H9 (cell line): ENCODE data around the gene ZGRF1. TPM values are rescaled to one million over a fixed set of nuclear protein-coding genes. Genes with fewer than 3 reads are reported as not detected.

ENCODE experiments used
- DNase-seq: peaks from one replicate; pipeline ENCODE4 v3.0.0-alpha.2; 2017
- H2AFZ ChIP-seq: one replicate; pipeline ENCODE4 v1.6.1; 2013; ENCODE audit warnings: mild to moderate bottlenecking, low read length, control low read depth, moderate library complexity
- H2AK5ac ChIP-seq: 2 replicates; pipeline ENCODE4 v1.6.1; 2013; ENCODE audit warnings: low read length, control low read depth, mixed read lengths; ENCODE audit not compliant: insufficient read length
- H2BK120ac ChIP-seq: one replicate; pipeline ENCODE4 v1.6.1; 2013; ENCODE audit warnings: low read depth, mild to moderate bottlenecking, low read length, control low read depth, inconsistent platforms; ENCODE audit not compliant: poor library complexity, severe bottlenecking
- H2BK12ac ChIP-seq: 2 replicates; pipeline ENCODE4 v1.6.1; 2013; ENCODE audit warnings: low read length, control low read depth, mixed read lengths, low read depth; ENCODE audit not compliant: insufficient read length
- H2BK15ac ChIP-seq: 2 replicates; pipeline ENCODE4 v1.6.1; 2013; ENCODE audit warnings: low read depth, low read length, control low read depth
- H2BK20ac ChIP-seq: one replicate; pipeline ENCODE4 v1.6.1; 2013; ENCODE audit warnings: low read depth, mild to moderate bottlenecking, low read length, control low read depth, inconsistent platforms; ENCODE audit not compliant: poor library complexity, severe bottlenecking
- H2BK5ac ChIP-seq: 2 replicates; pipeline ENCODE4 v1.6.1; 2013; ENCODE audit warnings: low read length, control low read depth, mixed read lengths; ENCODE audit not compliant: insufficient read length
- H3K14ac ChIP-seq: 2 replicates; pipeline ENCODE4 v1.6.1; 2013; ENCODE audit warnings: low read length, control low read depth; ENCODE audit not compliant: insufficient read depth
- H3K18ac ChIP-seq: 2 replicates; pipeline ENCODE4 v1.6.1; 2013; ENCODE audit warnings: low read depth, mild to moderate bottlenecking, mixed read lengths, low read length, control low read depth; ENCODE audit not compliant: insufficient read length
- H3K23ac ChIP-seq: 2 replicates; pipeline ENCODE4 v1.6.1; 2013; ENCODE audit warnings: low read length, control low read depth, mixed read lengths, low read depth; ENCODE audit not compliant: insufficient read length
- H3K23me2 ChIP-seq: 2 replicates; pipeline ENCODE4 v1.6.1; 2013; ENCODE audit warnings: low read depth, mild to moderate bottlenecking, mixed read lengths, low read length, control low read depth; ENCODE audit not compliant: insufficient read length, poor library complexity, severe bottlenecking
- H3K27ac ChIP-seq: 2 replicates; pipeline ENCODE4 v1.5.1; 2013; ENCODE audit warnings: low read length, control low read depth, mixed read lengths, low read depth; ENCODE audit not compliant: insufficient read length
- H3K27me3 ChIP-seq: 2 replicates; pipeline ENCODE4 v1.6.1; 2013; ENCODE audit warnings: low read length, control low read depth, inconsistent platforms; ENCODE audit not compliant: insufficient read depth
- H3K4ac ChIP-seq: 2 replicates; pipeline ENCODE4 v1.6.1; 2013; ENCODE audit warnings: low read depth, mild to moderate bottlenecking, control low read depth, inconsistent platforms, low read length, moderate library complexity
- H3K4me1 ChIP-seq: 2 replicates; pipeline ENCODE4 v1.6.1; 2013; ENCODE audit warnings: low read length, control low read depth, inconsistent platforms; ENCODE audit not compliant: insufficient read depth
- H3K4me2 ChIP-seq: 2 replicates; pipeline ENCODE4 v1.6.1; 2013; ENCODE audit warnings: low read length, control low read depth, mixed read lengths; ENCODE audit not compliant: insufficient read length, insufficient read depth
- H3K56ac ChIP-seq: 2 replicates; pipeline ENCODE4 v1.6.1; 2013; ENCODE audit warnings: low read depth, mild to moderate bottlenecking, mixed read lengths, low read length, control low read depth; ENCODE audit not compliant: insufficient read length
- H3K79me1 ChIP-seq: 2 replicates; pipeline ENCODE4 v1.6.1; 2013; ENCODE audit warnings: low read depth, mild to moderate bottlenecking, moderate library complexity, low read length, control low read depth, inconsistent platforms; ENCODE audit not compliant: insufficient read depth, poor library complexity, severe bottlenecking
- H3K79me2 ChIP-seq: 2 replicates; pipeline ENCODE4 v1.6.1; 2013; ENCODE audit warnings: low read length, control low read depth, inconsistent platforms; ENCODE audit not compliant: insufficient read depth
- H3K9ac ChIP-seq: 2 replicates; pipeline ENCODE4 v1.6.1; 2013; ENCODE audit warnings: low read length, control low read depth, mixed read lengths; ENCODE audit not compliant: insufficient read length; ENCODE audit errors: extremely low read depth
- H3K9me3 ChIP-seq: one replicate; pipeline ENCODE4 v1.6.1; 2013; ENCODE audit warnings: low read depth, low read length, inconsistent platforms; ENCODE audit not compliant: control insufficient read depth
- H3T11ph ChIP-seq: one replicate; pipeline ENCODE4 v1.6.1; 2013; ENCODE audit warnings: mild to moderate bottlenecking, low read length, control low read depth, inconsistent platforms
- H4K20me1 ChIP-seq: one replicate; pipeline ENCODE4 v1.6.1; 2013; ENCODE audit not compliant: control insufficient read depth, insufficient read length, insufficient read depth
- H4K5ac ChIP-seq: 2 replicates; pipeline ENCODE4 v1.6.1; 2013; ENCODE audit warnings: low read depth, mild to moderate bottlenecking, mixed read lengths, low read length, control low read depth; ENCODE audit not compliant: insufficient read length
- H4K8ac ChIP-seq: replicated peaks from 2 replicates; pipeline ENCODE4 v1.6.1; 2013; ENCODE audit warnings: low read length, control low read depth, mixed read lengths, low read depth; ENCODE audit not compliant: insufficient read length
- H4K91ac ChIP-seq: 2 replicates; pipeline ENCODE4 v1.6.1; 2013; ENCODE audit warnings: low read depth, mild to moderate bottlenecking, moderate library complexity, mixed read lengths, low read length, control low read depth; ENCODE audit not compliant: insufficient read length
- H3K27ac Mint-ChIP-seq, 3 experiments: 2 replicates in 2 of 3; 3 replicates in 1 of 3; pipeline ENCODE4 v1.8.0; 2020 to 2021; ENCODE audit warnings: mixed read lengths in 3 of 3, mild to moderate bottlenecking in 1 of 3, moderate library complexity in 1 of 3
- H3K27me3 Mint-ChIP-seq: 2 replicates; pipeline ENCODE4 v1.8.0; 2021; ENCODE audit warnings: low read depth, mild to moderate bottlenecking, moderate library complexity, mixed read lengths
- H3K36me3 Mint-ChIP-seq, 3 experiments: 2 replicates in 2 of 3; 3 replicates in 1 of 3; pipeline ENCODE4 v1.8.0; 2020 to 2021; ENCODE audit warnings: low read depth in 3 of 3, mixed read lengths in 3 of 3; ENCODE audit not compliant: insufficient read depth in 1 of 3
- H3K4me1 Mint-ChIP-seq, 2 experiments: 2 replicates each; pipeline ENCODE4 v1.8.0; 2020; ENCODE audit warnings: mixed read lengths in 2 of 2
- H3K4me3 Mint-ChIP-seq, 2 experiments: 2 replicates in 1 of 2; 3 replicates in 1 of 2; pipeline ENCODE4 v1.8.0; 2020 to 2021; ENCODE audit warnings: mild to moderate bottlenecking in 2 of 2, mixed read lengths in 2 of 2, moderate library complexity in 1 of 2
- H3K9me3 Mint-ChIP-seq, 2 experiments: 2 replicates in 1 of 2; 3 replicates in 1 of 2; pipeline ENCODE4 v1.8.0; 2020; ENCODE audit warnings: mild to moderate bottlenecking in 2 of 2, mixed read lengths in 2 of 2, moderate library complexity in 1 of 2
- WGBS: extraction: QIAGEN DNeasy Blood & Tissue Kit; methylation state at CpG from one replicate; pipeline ENCODE4 v1.1.7; 2013; ENCODE audit warnings: missing lambda C conversion rate, low lambda C conversion rate, mixed read lengths; ENCODE audit not compliant: insufficient read length; ENCODE audit errors: extremely low coverage; 5-methylcytosine and 5-hydroxymethylcytosine counted together
- total RNA-seq: library from RNA; stranded (reverse); gene quantifications from 2 replicates; pipeline ENCODE4 v1.2.1, GENCODE V29; 2021
- TF ChIP-seq, protein P1 (sequence below): fragments of 200-600 bp; sonication (generic); conservative IDR thresholded peaks from 3 replicates; pipeline ENCODE4 v1.8.0; 2021; ENCODE audit warnings: antibody characterized with exemption, mild to moderate bottlenecking

ZGRF1 gene
- total RNA-seq, 1 experiment from 2014 or later, result 38.3 TPM

- Histone ChIP-seq H3K27me3 (peaks cover 66% of the 10 kb centered on the region), H3K23ac (no peak overlapping the region), H2AK5ac (no peak overlapping the region), H4K8ac (no peak overlapping the region), H3K9me3 (no peaks in the 10 kb centered on the region), H3K4ac (no peak overlapping the region), H2BK20ac (no peak overlapping the region), H3K27ac (no peak overlapping the region), H3T11ph (no peak overlapping the region), H2BK120ac (no peak overlapping the region), H4K91ac (no peak overlapping the region), H3K79me1 (no peaks in the 10 kb centered on the region), H3K4me2 (peak overlapping the region; percentile 79), H2BK12ac (no peak overlapping the region), H2BK5ac (no peak overlapping the region), H3K18ac (no peak overlapping the region), H3K79me2 (no peaks in the 10 kb centered on the region), H4K5ac (no peak overlapping the region), H4K20me1 (no peaks in the 10 kb centered on the region), H3K9ac (no peak overlapping the region), H2AFZ (no peak overlapping the region), H3K4me1 (no peaks in the 10 kb centered on the region; the same call in 1 of the 2 replicates), H3K56ac (no peak overlapping the region), H3K23me2 (peaks cover 22% of the 10 kb centered on the region), H2BK15ac (no peak overlapping the region), H3K14ac (no peak overlapping the region)
- Mint-ChIP-seq H3K9me3 (peaks cover 2 to 8% of the 10 kb centered on the region in 2 experiments; a peak in 2 of 5 replicates), H3K36me3 (no peaks in the 10 kb centered on the region; a peak in 1 of 7 replicates), H3K4me3 (peak overlapping the region; percentile 46 to 87), H3K4me1 (peaks cover 53 to 70% of the 10 kb centered on the region in 2 experiments), H3K27me3 (peaks cover 97% of the 10 kb centered on the region), H3K27ac (no peak overlapping the region)
- DNase-seq, result peak; percentile 70
- no CpG with 5 or more reads among the region's 30 CpGs for WGBS
- TF ChIP-seq, protein P1, sequence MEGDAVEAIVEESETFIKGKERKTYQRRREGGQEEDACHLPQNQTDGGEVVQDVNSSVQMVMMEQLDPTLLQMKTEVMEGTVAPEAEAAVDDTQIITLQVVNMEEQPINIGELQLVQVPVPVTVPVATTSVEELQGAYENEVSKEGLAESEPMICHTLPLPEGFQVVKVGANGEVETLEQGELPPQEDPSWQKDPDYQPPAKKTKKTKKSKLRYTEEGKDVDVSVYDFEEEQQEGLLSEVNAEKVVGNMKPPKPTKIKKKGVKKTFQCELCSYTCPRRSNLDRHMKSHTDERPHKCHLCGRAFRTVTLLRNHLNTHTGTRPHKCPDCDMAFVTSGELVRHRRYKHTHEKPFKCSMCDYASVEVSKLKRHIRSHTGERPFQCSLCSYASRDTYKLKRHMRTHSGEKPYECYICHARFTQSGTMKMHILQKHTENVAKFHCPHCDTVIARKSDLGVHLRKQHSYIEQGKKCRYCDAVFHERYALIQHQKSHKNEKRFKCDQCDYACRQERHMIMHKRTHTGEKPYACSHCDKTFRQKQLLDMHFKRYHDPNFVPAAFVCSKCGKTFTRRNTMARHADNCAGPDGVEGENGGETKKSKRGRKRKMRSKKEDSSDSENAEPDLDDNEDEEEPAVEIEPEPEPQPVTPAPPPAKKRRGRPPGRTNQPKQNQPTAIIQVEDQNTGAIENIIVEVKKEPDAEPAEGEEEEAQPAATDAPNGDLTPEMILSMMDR, result no peak
These were observed 115.3 kb downstream of the ZGRF1 start for GRCh38 chr4:112521123-112522023.
